IMR-90 (cell line): Measurements from ENCODE around the gene P3R3URF. TPM values are rescaled to one million over a fixed set of nuclear protein-coding genes. Genes with fewer than 3 reads are reported as not detected.

ENCODE experiments used
- ATAC-seq: fragments of 200-7000 bp; cut with Tn5 transposase; 2 replicates; pipeline ENCODE4 v1.9.1; 2020; ENCODE audit warnings: low read depth, mild to moderate bottlenecking, moderate library complexity
- BruUV-seq: library from RNA; stranded (reverse); fragments of 400-500 nt; replicated peaks from 2 replicates; lab custom pipeline; 2021; lab: Mats Ljungman, UMichigan
- CTCF ChIA-PET: fragments of 300-600 bp; formaldehyde crosslinking; extraction: SDS; loops from one replicate; lab custom pipeline; 2021; ENCODE audit warnings: antibody characterized with exemption; lab: Yijun Ruan, JAX
- POLR2A ChIA-PET: fragments of 300-600 bp; sonication (Branson Sonifier 250); formaldehyde crosslinking; loops from one replicate; lab custom pipeline; 2022; ENCODE audit warnings: antibody characterized with exemption; ENCODE audit not compliant: unreplicated experiment; lab: Charles Lee
- DNase-seq: peaks from one replicate; pipeline ENCODE4 v3.0.0; 2013
- H2AFZ ChIP-seq: replicated peaks from 2 replicates; pipeline ENCODE3; 2013; ENCODE audit warnings: low read length, mild to moderate bottlenecking; ENCODE audit not compliant: poor library complexity
- H2AK5ac ChIP-seq: 2 replicates; pipeline ENCODE4 v1.6.1; 2013; ENCODE audit warnings: low read depth, low read length, inconsistent platforms
- H2AK9ac ChIP-seq: replicated peaks from 2 replicates; pipeline ENCODE3; 2013; ENCODE audit warnings: mild to moderate bottlenecking, low read depth, low read length, moderate library complexity; ENCODE audit not compliant: poor library complexity
- H2BK120ac ChIP-seq: 2 replicates; pipeline ENCODE4 v1.6.1; 2013; ENCODE audit warnings: low read depth, low read length, inconsistent platforms
- H2BK15ac ChIP-seq: 3 replicates; pipeline ENCODE4 v1.6.1; 2013; ENCODE audit warnings: low read depth, low read length, inconsistent platforms
- H2BK20ac ChIP-seq: 2 replicates; pipeline ENCODE4 v1.6.1; 2013; ENCODE audit warnings: low read depth, mild to moderate bottlenecking, inconsistent platforms, low read length, moderate library complexity
- H2BK5ac ChIP-seq: 2 replicates; pipeline ENCODE4 v1.6.1; 2013; ENCODE audit warnings: mild to moderate bottlenecking, low read depth, low read length, inconsistent platforms; ENCODE audit not compliant: poor library complexity, severe bottlenecking
- H3K14ac ChIP-seq: replicated peaks from 2 replicates; pipeline ENCODE4 v1.6.1; 2013; ENCODE audit warnings: low read depth, low read length, inconsistent platforms
- H3K18ac ChIP-seq: 2 replicates; pipeline ENCODE4 v1.6.1; 2013; ENCODE audit warnings: low read depth, low read length, control low read depth
- H3K23ac ChIP-seq: 2 replicates; pipeline ENCODE4 v1.6.1; 2013; ENCODE audit warnings: low read depth, low read length, inconsistent platforms
- H3K27ac ChIP-seq: 2 replicates; pipeline ENCODE4 v1.5.1; 2013; ENCODE audit warnings: mild to moderate bottlenecking, control low read depth, low read length; ENCODE audit not compliant: insufficient read depth
- H3K27me3 ChIP-seq: 2 replicates; pipeline ENCODE4 v1.6.1; 2013; ENCODE audit warnings: low read length; ENCODE audit not compliant: control insufficient read depth, insufficient read depth
- H3K36me3 ChIP-seq: 2 replicates; pipeline ENCODE4 v1.6.1; 2013; ENCODE audit warnings: low read length, mixed read lengths; ENCODE audit not compliant: control insufficient read depth, insufficient read depth
- H3K4ac ChIP-seq: 2 replicates; pipeline ENCODE4 v1.6.1; 2013; ENCODE audit warnings: low read depth, low read length, inconsistent platforms
- H3K4me1 ChIP-seq: 2 replicates; pipeline ENCODE4 v1.6.1; 2013; ENCODE audit warnings: low read length, mixed read lengths; ENCODE audit not compliant: control insufficient read depth, insufficient read depth
- H3K4me2 ChIP-seq: 2 replicates; pipeline ENCODE4 v1.6.1; 2013; ENCODE audit warnings: low read depth, mild to moderate bottlenecking, control low read depth, low read length, moderate library complexity
- H3K4me3 ChIP-seq: 2 replicates; pipeline ENCODE4 v1.5.1; 2013; ENCODE audit warnings: low read depth, mild to moderate bottlenecking, control low read depth, low read length, moderate library complexity; ENCODE audit not compliant: insufficient read depth
- H3K56ac ChIP-seq: 2 replicates; pipeline ENCODE4 v1.6.1; 2013; ENCODE audit warnings: low read length, inconsistent platforms; ENCODE audit not compliant: insufficient read depth; ENCODE audit errors: extremely low read depth
- H3K79me1 ChIP-seq, 2 experiments: 2 replicates each; pipeline ENCODE4 v1.6.1; 2013; ENCODE audit warnings: low read length in 2 of 2, inconsistent platforms in 1 of 2, low read depth in 1 of 2
- H3K9ac ChIP-seq: 2 replicates; pipeline ENCODE4 v1.6.1; 2013; ENCODE audit warnings: low read depth, low read length, control low read depth
- H3K9me1 ChIP-seq: 2 replicates; pipeline ENCODE4 v1.6.1; 2013; ENCODE audit warnings: low read length, inconsistent platforms; ENCODE audit not compliant: insufficient read depth
- H3K9me3 ChIP-seq: 2 replicates; pipeline ENCODE4 v1.6.1; 2013; ENCODE audit warnings: low read length; ENCODE audit not compliant: control insufficient read depth, insufficient read depth
- H4K20me1 ChIP-seq: 2 replicates; pipeline ENCODE4 v1.6.1; 2013; ENCODE audit warnings: low read length, inconsistent platforms; ENCODE audit not compliant: insufficient read depth
- H4K5ac ChIP-seq: 2 replicates; pipeline ENCODE4 v1.6.1; 2013; ENCODE audit warnings: mild to moderate bottlenecking, low read depth, low read length, control low read depth
- H4K8ac ChIP-seq, 2 experiments: 2 replicates each; pipeline ENCODE4 v1.6.1; 2013; ENCODE audit warnings: low read depth in 2 of 2, low read length in 2 of 2, control low read depth in 1 of 2, inconsistent platforms in 1 of 2
- H4K91ac ChIP-seq: 2 replicates; pipeline ENCODE4 v1.6.1; 2013; ENCODE audit warnings: low read depth, low read length, inconsistent platforms; ENCODE audit not compliant: insufficient read depth
- BHLHE40 ChIP-seq: fragments of 150-350 bp; IDR thresholded peaks from 2 replicates; pipeline ENCODE4 v1.6.1; 2016; ENCODE audit warnings: mild to moderate bottlenecking, low read depth, low read length
- CEBPB ChIP-seq: IDR thresholded peaks from 2 replicates; pipeline ENCODE4 v1.6.1; 2012; ENCODE audit warnings: low read depth, low read length, improper control_type of control experiment
- CHD1 ChIP-seq: IDR thresholded peaks from 2 replicates; pipeline ENCODE4 v1.6.1; 2012; ENCODE audit warnings: low read depth, low read length, improper control_type of control experiment
- FOS ChIP-seq: fragments of 150-350 bp; IDR thresholded peaks from 2 replicates; pipeline ENCODE4 v1.6.1; 2016; ENCODE audit warnings: low read depth, low read length
- MAFK ChIP-seq: IDR thresholded peaks from 2 replicates; pipeline ENCODE4 v1.6.1; 2012; ENCODE audit warnings: low read depth, low read length, improper control_type of control experiment
- MAZ ChIP-seq: IDR thresholded peaks from 2 replicates; pipeline ENCODE4 v1.6.1; 2012; ENCODE audit warnings: low read depth, mild to moderate bottlenecking, low read length, improper control_type of control experiment, moderate library complexity, borderline replicate concordance
- MXI1 ChIP-seq: IDR thresholded peaks from 2 replicates; pipeline ENCODE4 v1.6.1; 2012; ENCODE audit warnings: low read depth, mild to moderate bottlenecking, low read length, moderate library complexity, borderline replicate concordance
- NFE2L2 ChIP-seq: fragments of 150-350 bp; IDR thresholded peaks from 2 replicates; pipeline ENCODE4 v1.6.1; 2016; ENCODE audit warnings: low read depth, mild to moderate bottlenecking, low read length
- POLR2A ChIP-seq: IDR thresholded peaks from 2 replicates; pipeline ENCODE4 v1.6.1; 2012; ENCODE audit warnings: mild to moderate bottlenecking, low read depth, low read length
- RAD21 ChIP-seq: IDR thresholded peaks from 2 replicates; pipeline ENCODE4 v1.6.1; 2012; ENCODE audit warnings: low read length, improper control_type of control experiment
- RCOR1 ChIP-seq: IDR thresholded peaks from 2 replicates; pipeline ENCODE4 v1.6.1; 2012; ENCODE audit warnings: mild to moderate bottlenecking, low read length, improper control_type of control experiment; ENCODE audit not compliant: insufficient replicate concordance
- RFX5 ChIP-seq: IDR thresholded peaks from 2 replicates; pipeline ENCODE4 v1.8.0; 2012; ENCODE audit warnings: low read depth, mild to moderate bottlenecking, low read length, moderate library complexity
- SMC3 ChIP-seq: fragments of 150-350 bp; IDR thresholded peaks from 2 replicates; pipeline ENCODE4 v1.6.1; 2016; ENCODE audit warnings: low read depth, mild to moderate bottlenecking, antibody characterized with exemption, low read length, moderate library complexity
- WGBS, 2 experiments: methylation state at CpG; one replicate each; pipeline versions ENCODE4 v1.1.5 to v1.1.7; 2013; ENCODE audit warnings: missing lambda C conversion rate in 2 of 2; ENCODE audit not compliant: insufficient read length in 1 of 2; ENCODE audit errors: extremely low coverage in 2 of 2; 5-methylcytosine and 5-hydroxymethylcytosine counted together
- dilution Hi-C: fragments of 300-500 bp; cut with HindIII; formaldehyde crosslinking; loops from one replicate; pipeline ENCODE4 v1.14.3; 2018; ENCODE audit warnings: low sequenced_read_pairs; ENCODE audit not compliant: unreplicated experiment
- in situ Hi-C: fragments of 300-500 bp; cut with MboI; formaldehyde crosslinking; loops from 3 replicates; pipeline ENCODE4 v1.14.3; 2019; ENCODE audit warnings: low sequenced_read_pairs, inconsistent platforms, mixed read lengths
- intact Hi-C: fragments of 100-400 bp; cut with micrococcal nuclease; formaldehyde crosslinking; loops from 2 replicates; pipeline ENCODE4 v1.10.0; 2022
- polyA plus RNA-seq, 3 experiments: library from polyadenylated mRNA; depleted of rRNA; stranded (reverse); fragments of >200 nt; gene quantifications; 2 replicates each; pipeline ENCODE4 v1.2.3, GENCODE V29; 2012; ENCODE audit warnings: low replicate concordance in 1 of 3
- total RNA-seq: library from RNA; depleted of rRNA; stranded (reverse); fragments of >200 nt; gene quantifications from 2 replicates; pipeline ENCODE4 v1.2.3, GENCODE V29; 2012
- TF ChIP-seq, protein P1 (sequence below): conservative IDR thresholded peaks from 2 replicates; pipeline ENCODE4 v1.5.1; 2012; ENCODE audit warnings: mild to moderate bottlenecking, low read depth, low read length, improper control_type of control experiment
- TF ChIP-seq, protein P2 (sequence below): fragments of 150-350 bp; IDR thresholded peaks from 2 replicates; pipeline ENCODE4 v1.6.1; 2016; ENCODE audit warnings: low read depth, mild to moderate bottlenecking, low read length, moderate library complexity, borderline replicate concordance
- TF ChIP-seq, protein P3 (sequence below): fragments of 150-350 bp; IDR thresholded peaks from 2 replicates; pipeline ENCODE4 v1.6.1; 2017; ENCODE audit warnings: mild to moderate bottlenecking, antibody characterized with exemption, low read length, low read depth

Gene P3R3URF
- total and polyA plus RNA-seq, 2 of the 4 experiments (the other 2 are of a cell fraction): not detected

DNA sequence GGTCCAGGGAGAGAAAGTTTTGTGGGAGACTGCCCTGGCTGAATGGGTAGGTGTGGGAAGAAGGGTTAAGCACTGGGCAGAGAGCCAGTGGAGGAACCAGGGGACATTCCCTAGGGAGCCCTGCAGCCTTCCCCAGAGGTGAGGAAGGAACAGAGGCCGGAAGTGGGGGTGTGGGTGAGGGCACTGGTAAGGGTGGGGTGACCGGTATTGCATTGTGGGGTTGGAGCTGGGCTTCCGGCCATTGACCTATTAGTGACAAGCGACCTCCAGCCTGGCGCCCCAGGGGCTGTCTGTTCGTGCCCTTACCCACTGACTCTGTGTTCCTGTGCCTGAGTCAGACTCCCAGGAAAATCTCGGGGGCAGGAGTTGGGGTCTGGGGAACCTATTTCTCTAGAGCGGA, 4.9 kb downstream of the P3R3URF start:
- Histone ChIP-seq H4K5ac (no peak overlapping the region), H4K20me1 (no peaks in the 10 kb centered on the region), H2BK120ac (no peak overlapping the region), H3K4me3 (no peak overlapping the region), H3K36me3 (no peaks in the 10 kb centered on the region), H3K4me1 (peaks cover 5% of the 10 kb centered on the region), H4K91ac (no peak overlapping the region), H3K4me2 (no peak overlapping the region), H2BK5ac (no peak overlapping the region), H3K4ac (no peak overlapping the region), H3K9me3 (no peaks in the 10 kb centered on the region), H2AK5ac (no peak overlapping the region), H3K18ac (no peak overlapping the region), H3K27me3 (peaks cover 31% of the 10 kb centered on the region), H2AFZ (no peak overlapping the region), H2BK15ac (no peak overlapping the region), H3K27ac (no peak overlapping the region), H3K14ac (no peak overlapping the region), H3K9me1 (peaks cover 9% of the 10 kb centered on the region), H3K79me1 (no peaks in the 10 kb centered on the region), H3K56ac (no peak overlapping the region), H2BK20ac (no peak overlapping the region), H3K23ac (no peak overlapping the region), H3K9ac (no peak overlapping the region), H4K8ac (no peak overlapping the region), H2AK9ac (no peak overlapping the region)
- dilution Hi-C loops: no loop called here
- 81% methylated on average over 5 of the region's 8 CpGs; no CpG with 5 or more reads in 1 of the 2 experiments for WGBS, 2 experiments
- in situ Hi-C loops: no loop called here
- no peak for ATAC-seq
- intact Hi-C loops: no loop called here
- BruUV-seq: no TSS peak
- POLR2A ChIA-PET: no interaction called here
- DNase-seq: no peak
- TF ChIP-seq NFE2L2: no peak
- no peak for TF ChIP-seq CEBPB
- TF ChIP-seq POLR2A: no peak
- no peak for TF ChIP-seq BHLHE40
- TF ChIP-seq MAFK: no peak
- TF ChIP-seq RCOR1: no peak
- TF ChIP-seq, protein P1, sequence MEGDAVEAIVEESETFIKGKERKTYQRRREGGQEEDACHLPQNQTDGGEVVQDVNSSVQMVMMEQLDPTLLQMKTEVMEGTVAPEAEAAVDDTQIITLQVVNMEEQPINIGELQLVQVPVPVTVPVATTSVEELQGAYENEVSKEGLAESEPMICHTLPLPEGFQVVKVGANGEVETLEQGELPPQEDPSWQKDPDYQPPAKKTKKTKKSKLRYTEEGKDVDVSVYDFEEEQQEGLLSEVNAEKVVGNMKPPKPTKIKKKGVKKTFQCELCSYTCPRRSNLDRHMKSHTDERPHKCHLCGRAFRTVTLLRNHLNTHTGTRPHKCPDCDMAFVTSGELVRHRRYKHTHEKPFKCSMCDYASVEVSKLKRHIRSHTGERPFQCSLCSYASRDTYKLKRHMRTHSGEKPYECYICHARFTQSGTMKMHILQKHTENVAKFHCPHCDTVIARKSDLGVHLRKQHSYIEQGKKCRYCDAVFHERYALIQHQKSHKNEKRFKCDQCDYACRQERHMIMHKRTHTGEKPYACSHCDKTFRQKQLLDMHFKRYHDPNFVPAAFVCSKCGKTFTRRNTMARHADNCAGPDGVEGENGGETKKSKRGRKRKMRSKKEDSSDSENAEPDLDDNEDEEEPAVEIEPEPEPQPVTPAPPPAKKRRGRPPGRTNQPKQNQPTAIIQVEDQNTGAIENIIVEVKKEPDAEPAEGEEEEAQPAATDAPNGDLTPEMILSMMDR: no peak
- TF ChIP-seq, protein P2, sequence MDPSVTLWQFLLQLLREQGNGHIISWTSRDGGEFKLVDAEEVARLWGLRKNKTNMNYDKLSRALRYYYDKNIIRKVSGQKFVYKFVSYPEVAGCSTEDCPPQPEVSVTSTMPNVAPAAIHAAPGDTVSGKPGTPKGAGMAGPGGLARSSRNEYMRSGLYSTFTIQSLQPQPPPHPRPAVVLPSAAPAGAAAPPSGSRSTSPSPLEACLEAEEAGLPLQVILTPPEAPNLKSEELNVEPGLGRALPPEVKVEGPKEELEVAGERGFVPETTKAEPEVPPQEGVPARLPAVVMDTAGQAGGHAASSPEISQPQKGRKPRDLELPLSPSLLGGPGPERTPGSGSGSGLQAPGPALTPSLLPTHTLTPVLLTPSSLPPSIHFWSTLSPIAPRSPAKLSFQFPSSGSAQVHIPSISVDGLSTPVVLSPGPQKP: no peak
- no peak for TF ChIP-seq RAD21
- no peak for TF ChIP-seq FOS
- TF ChIP-seq RFX5: no peak
- TF ChIP-seq MAZ: no peak
- TF ChIP-seq SMC3: no peak
- TF ChIP-seq CHD1: no peak
- no peak for TF ChIP-seq MXI1
- TF ChIP-seq, protein P3, sequence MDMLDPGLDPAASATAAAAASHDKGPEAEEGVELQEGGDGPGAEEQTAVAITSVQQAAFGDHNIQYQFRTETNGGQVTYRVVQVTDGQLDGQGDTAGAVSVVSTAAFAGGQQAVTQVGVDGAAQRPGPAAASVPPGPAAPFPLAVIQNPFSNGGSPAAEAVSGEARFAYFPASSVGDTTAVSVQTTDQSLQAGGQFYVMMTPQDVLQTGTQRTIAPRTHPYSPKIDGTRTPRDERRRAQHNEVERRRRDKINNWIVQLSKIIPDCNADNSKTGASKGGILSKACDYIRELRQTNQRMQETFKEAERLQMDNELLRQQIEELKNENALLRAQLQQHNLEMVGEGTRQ: no peak
- CTCF ChIA-PET: no interaction called here
